Suppressor macrophage treated with lipopolysaccharide for 1 hour (primary cell): ENCODE results near the gene CREBRF.
"Not testable (repeated sequence)": the region's sequence is repeated elsewhere in the genome, so short reads cannot be mapped to it uniquely, and the experiment has no call there.

Experiments used
- DNase-seq, 3 donors: peaks; one replicate each; pipeline ENCODE4 v3.0.0-alpha.2; 2020 to 2022

Gene CREBRF

DNA sequence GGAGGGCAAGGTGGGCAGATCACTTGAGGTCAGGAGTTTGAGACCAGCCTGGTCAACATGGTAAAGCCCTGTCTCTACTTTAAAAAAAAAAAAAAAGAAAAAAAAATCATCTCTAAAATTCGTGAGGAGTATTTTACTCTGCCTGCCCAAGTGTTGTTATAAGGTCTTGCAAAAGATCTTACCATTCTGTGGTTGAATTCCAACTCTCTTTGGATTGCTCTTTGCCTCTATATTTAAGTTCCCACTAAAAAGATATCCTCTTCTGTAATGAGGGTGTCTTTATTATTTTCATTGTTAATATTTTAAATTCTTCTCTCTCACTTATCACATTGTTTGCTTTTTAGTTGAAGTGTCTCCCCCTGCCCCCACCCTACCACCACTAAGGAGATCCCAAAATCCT is 33.4 kb downstream of the CREBRF start:
- no peak for DNase-seq

- no peak for DNase-seq
Observed at GRCh38 chr5:173090639-173091038, 34.5 kb downstream of the CREBRF start.

- no peak for DNase-seq
Observed at GRCh38 chr5:173091981-173092380, 35.8 kb downstream of the CREBRF start.

- DNase-seq, result no peak
Observed at GRCh38 chr5:173093606-173094005, 37.5 kb downstream of the CREBRF start.

DNA sequence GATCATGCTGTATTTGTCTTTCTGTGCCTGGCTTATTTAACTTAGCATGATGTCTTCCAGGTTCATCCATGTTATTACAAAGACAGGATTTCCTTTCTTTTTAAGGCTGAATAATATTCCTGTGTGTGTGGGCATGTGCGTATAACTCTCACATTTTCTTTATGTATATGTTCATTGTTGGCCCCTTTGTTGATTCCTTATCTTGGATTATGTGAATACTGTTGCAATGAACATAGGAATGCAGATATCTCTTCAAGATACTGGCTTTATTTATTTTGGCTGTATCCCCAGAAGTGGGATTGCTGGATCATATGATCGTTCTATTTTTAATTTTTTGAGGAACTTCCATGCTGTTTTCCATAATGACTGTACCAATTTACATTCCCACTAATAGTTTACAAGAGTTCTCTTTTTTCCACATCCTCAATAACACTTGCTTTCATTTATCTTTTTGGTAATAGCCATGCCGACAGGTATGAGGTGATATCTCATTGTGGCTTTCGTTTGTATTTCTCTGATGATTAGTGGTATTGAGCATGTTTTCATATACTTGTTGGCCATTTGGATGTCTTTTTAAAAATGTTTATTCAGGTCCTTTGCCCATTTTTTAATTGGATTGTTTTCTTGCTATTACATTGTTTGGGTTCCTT is 38.0 kb downstream of the CREBRF start:
- peak in 2 of 3 donors; percentile 5 to 19 for DNase-seq

DNA sequence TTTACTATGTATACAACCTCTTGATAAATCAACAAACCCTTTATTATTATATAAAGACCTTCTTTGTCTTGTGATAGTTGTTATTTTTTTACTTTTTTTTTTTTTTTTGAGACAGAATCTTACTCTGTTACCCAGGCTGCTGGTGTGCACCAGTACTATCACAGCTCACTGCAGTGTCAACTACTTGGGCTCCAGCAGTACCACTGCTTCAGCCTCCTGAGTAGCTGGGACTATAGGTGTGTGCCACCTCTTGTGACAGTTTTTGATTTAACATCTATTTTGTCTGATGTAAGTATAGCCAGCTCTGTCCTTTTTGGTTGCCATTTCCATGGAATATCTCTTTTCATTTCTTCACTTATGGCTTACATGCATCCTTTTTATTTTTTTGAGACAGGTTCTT is 42.6 kb downstream of the CREBRF start:
- no peak for DNase-seq

GRCh38 chr5:173099461-173099860 is 43.3 kb downstream of the CREBRF start:
- no peak for DNase-seq

- no peak for DNase-seq
Observed at GRCh38 chr5:173101245-173101644, 45.1 kb downstream of the CREBRF start.

DNA sequence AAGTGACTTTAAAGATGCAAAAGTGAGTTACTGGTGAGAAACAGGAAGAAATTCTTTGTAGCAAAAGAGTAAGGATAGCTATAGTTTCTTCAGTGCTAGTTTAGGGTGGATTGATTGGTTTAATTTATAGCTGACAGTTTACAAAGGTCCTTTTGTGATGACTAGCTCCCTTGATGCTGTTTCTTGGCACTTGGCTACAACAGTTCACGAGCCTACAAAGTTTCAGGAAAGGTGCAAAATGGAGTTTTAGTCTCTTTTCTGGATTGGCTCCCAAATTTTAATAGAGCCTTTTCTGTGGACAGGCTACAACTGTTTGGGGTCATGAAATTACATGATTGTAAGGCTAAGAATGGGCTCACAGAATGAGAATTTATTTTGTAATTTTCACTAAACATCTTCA is 47.3 kb downstream of the CREBRF start:
- DNase-seq, result no peak

- DNase-seq, result no peak
Observed at GRCh38 chr5:173108914-173109313, 52.8 kb downstream of the CREBRF start.

DNA sequence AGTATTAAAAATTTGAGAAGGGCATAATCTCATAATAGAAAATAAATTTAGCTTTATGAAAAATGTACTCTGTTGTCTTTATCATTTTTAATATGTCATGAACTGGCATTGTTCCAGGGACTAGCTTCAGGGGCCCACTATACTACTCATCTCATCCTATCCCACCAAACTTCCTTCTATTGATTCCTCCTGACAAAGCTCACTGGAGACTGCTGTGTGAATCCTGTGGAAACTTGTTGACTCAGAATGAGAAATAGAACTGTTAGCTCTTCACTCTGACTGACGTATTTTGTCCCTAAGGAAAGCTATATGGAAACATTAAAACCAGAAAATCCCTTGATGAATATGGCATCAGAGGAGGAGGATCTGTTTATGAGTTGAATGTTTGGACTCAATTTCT is 58.4 kb downstream of the CREBRF start:
- no peak for DNase-seq

- no peak for DNase-seq
Observed at GRCh38 chr5:173119719-173120118, 63.6 kb downstream of the CREBRF start.

DNA sequence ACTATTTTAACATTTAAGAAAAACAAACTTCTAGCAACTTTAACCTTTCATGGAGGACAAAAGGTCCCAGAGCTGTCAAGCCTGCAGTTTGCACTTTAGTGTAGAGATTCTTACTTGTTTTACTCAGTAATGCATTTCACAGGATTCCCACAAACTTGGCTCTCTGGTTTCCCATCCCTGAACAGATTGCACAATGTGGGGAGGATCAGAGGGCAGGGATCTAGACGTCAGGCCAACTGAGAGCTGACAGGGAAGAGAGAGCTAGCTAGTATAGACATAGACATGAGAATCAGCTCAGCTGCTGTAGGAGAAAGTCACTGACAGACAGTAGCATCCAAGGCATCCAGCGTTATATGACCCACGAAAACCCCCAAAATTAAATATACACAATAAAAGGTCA is 67.3 kb downstream of the CREBRF start:
- no peak for DNase-seq

- DNase-seq, result not testable (repeated sequence)
Observed at GRCh38 chr5:173132166-173132565, 76.0 kb downstream of the CREBRF start.

DNA sequence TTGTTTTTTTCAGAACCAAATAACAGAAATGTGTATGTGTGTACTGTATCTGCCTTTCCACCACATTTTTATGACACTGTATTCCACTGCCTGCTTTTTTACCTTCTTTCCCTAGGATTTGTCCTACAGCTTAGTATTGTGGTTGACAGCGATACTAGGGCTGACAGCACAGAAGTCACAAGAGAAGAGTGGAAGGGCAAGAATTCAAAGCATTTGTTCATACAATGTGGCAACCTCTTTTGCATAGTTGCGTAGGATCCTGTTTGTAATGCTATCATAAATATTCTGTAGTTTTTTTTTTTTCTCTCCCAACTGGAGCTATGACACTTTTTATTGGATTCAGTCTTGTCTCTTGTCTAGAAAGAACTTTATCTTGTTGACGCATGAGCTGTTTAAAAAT is 82.6 kb downstream of the CREBRF start:
- no peak for DNase-seq

- DNase-seq, result no peak
Observed at GRCh38 chr5:173139631-173140030, 83.5 kb downstream of the CREBRF start.

DNA sequence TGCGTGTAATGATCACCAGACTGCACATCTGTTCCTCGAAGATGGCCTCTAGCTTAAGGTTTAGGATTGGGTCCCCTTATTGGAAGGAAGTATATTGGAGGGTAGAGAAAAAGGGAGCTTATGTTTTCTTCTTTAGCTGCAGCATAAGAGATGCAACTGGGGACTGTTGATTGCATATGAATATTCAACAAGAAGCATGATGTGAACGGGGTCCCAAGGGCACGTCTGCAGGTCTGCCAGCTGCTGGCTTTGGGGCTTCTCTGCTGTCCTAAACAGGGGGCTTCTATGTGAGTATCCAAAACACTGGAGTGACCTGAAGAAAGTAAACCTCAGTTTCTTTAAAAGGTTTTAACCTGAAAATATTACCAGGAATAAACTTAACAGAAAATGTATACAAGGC is 84.6 kb downstream of the CREBRF start:
- DNase-seq, result no peak

DNA sequence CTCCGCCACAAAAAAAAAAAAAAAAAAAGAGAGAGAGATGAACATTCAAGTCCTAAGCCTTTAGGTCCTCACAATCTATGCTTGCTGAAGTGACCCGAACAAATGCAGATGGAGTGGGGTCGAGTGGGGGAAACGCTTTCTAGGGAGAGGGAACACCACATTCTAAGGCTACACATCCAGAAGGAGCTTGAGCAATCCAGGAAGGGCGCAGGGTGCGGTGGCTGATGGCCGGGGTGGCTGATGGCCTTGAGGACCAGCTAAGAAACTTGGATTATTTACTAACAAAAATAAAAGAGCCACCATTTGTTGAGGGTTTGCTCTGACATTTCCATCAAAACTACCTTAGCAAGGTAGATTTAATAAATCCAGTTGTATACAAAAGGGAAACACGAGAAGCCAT is 87.4 kb downstream of the CREBRF start:
- DNase-seq, result no peak

GRCh38 chr5:173144200-173145176 is 88.3 kb downstream of the CREBRF start, which contains the start of gene BNIP1:
TSS of gene BNIP1 (plus strand) at chr5:173144531. CDS start at chr5:173144546, 15 bp downstream.
- DNase-seq, result peak; percentile 97 to 99 (median 98)

- no peak for DNase-seq
Observed at GRCh38 chr5:173148354-173148753, 92.2 kb downstream of the CREBRF start.

GRCh38 chr5:173152547-173152946 is 96.4 kb downstream of the CREBRF start:
- DNase-seq, result no peak

DNA sequence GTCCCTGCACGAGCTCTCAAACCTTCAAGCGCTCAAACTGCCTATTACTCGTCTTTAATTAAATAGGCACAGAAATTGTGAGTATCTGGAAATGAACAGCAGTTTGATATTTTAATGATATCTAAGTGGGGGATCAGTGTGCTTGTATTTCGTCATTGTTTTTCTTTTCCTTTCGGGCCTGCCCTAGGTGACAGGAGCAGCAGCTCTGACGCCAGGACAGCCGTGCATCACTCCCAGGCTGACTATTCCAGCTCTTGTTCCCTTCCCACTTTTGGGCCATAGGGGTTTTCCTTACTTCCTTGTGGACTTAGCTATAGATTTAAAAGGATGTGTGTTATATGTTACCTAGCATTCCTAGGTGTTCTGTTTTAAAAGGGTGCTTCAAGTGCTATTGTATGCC is 97.7 kb downstream of the CREBRF start:
- no peak for DNase-seq

DNA sequence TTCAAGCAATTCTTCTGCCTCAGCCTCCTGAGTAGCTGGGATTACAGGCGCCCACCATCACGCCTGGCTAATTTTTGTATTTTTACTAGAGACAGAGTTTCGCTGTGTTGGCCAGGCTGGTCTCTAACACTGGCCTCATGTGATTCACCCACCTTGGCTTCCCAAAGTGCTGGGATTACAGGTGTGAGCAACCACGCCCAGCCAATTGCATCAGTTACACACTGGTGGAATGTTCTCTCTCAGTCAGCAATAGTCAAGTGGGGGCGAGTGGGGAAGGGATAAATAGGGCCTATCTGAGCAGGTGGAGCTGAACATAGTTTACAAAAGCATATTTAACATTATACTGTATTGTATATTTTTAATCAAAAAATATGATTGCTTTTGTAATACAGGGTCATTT is 98.5 kb downstream of the CREBRF start:
- not testable (repeated sequence) for DNase-seq

DNA sequence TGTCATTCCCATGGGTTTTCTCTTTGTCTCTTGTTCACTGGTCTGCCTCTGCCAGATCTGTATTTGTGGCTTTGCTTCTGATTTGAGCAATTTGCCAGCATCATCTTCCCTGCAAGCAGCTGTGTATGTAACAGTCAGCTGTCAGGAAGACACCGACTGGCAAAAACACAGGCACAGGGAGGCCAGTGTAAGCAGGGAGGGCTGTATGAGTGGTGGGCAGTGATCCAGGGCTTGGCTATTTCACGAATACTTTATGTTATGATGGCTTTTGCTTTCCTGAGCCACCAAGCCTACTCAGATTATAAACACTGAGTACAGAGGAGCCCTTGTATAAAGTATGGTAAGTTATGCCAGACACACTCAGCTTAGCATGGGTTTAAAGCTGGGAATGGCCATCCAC is 99.8 kb downstream of the CREBRF start:
- DNase-seq, result no peak
